Left ventricle myocardium superior (tissue), 1 donor: ENCODE data around the gene EHMT1. TPM values are rescaled to one million over a fixed set of nuclear protein-coding genes. Genes with fewer than 3 reads are reported as not detected.
A peak's percentile ranks its signal among the peaks of the same experiment; 100 is the strongest.
"Not testable (repeated sequence)": the region's sequence is repeated elsewhere in the genome, so short reads cannot be mapped to it uniquely, and the experiment has no call there.

ENCODE experiments used
- ATAC-seq: fragments of 200-7000 bp; cut with Tn5 transposase; one replicate; pipeline ENCODE4 v1.9.1; 2020; ENCODE audit warnings: mild to moderate bottlenecking, moderate library complexity
- DNase-seq: peaks from one replicate; pipeline ENCODE4 v3.0.0-alpha.2; 2020
- intact Hi-C: fragments of 100-400 bp; cut with micrococcal nuclease; formaldehyde crosslinking; loops from one replicate; pipeline ENCODE4 v1.11.0; 2022
- total RNA-seq: library from RNA; stranded (reverse); fragmentation: NEBNext Ultra II Directional; extraction: Animal tissue kit (Norgen Biotek cat#: 25700); gene quantifications from one replicate; pipeline ENCODE4 v1.2.1, GENCODE V29; 2021
- donor health status: DM: no; HTN: yes; CAD: no; lungs with severe emphysema.

The EHMT1 gene
- total RNA-seq, 1 donor from 2014 or later = 37.0 TPM

DNA sequence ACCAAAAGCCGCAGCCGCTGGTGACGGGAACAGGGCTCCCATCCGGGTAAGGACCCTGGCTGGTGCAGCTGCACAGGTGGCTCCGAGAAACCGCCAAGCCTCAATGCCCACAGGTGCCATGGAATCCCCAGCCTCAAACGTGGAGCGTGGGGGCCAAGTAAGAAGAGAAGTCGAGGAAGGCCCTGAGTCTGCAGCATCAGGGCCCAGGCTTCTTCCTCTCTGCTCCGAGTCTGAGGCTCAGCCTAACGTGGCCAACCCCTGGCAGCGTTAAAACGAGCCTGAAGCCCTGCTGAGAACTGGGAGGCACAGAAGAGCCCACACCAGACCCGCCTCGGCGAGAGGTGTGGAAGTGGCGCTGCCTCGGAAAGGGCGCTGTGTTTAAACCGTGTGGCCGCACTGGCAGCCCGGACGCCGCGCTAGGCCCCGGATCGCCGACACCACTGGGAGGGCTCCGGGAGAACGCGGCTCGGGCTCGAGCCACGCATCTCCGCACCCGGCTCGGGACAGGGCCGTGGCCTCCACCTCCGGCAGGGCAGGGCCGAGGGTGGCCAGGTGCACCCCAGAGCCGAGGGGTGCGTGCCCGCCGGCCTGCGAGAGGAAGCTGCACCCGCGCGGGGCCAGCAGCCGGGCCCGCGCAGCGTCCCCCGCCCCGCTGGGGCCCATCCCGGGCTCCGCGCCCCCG is 29.2 kb upstream of the EHMT1 start:
- ATAC-seq = no peak
- intact Hi-C loops = no loop called here
- peak; percentile 36 for DNase-seq

DNA sequence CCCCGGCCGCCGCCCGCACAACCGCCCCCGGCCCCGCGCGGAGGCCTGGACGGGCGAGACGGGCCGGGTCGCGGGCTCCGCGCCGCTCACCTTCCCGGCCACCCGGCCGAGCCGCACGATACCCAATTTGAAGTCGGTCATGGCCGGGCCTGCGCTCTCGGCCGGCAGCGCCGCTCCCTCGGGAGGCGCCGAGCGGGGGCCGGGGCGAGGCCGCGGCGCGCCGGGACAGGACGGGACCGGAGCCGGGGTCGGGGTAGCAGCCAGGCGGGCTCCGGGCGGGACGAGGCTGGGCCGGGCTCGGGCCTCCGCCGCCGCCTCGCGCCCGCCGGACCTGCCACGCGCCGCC is 28.7 kb upstream of the EHMT1 start:
- intact Hi-C loops = no loop called here
- ATAC-seq (no peak), DNase-seq (no peak)

DNA sequence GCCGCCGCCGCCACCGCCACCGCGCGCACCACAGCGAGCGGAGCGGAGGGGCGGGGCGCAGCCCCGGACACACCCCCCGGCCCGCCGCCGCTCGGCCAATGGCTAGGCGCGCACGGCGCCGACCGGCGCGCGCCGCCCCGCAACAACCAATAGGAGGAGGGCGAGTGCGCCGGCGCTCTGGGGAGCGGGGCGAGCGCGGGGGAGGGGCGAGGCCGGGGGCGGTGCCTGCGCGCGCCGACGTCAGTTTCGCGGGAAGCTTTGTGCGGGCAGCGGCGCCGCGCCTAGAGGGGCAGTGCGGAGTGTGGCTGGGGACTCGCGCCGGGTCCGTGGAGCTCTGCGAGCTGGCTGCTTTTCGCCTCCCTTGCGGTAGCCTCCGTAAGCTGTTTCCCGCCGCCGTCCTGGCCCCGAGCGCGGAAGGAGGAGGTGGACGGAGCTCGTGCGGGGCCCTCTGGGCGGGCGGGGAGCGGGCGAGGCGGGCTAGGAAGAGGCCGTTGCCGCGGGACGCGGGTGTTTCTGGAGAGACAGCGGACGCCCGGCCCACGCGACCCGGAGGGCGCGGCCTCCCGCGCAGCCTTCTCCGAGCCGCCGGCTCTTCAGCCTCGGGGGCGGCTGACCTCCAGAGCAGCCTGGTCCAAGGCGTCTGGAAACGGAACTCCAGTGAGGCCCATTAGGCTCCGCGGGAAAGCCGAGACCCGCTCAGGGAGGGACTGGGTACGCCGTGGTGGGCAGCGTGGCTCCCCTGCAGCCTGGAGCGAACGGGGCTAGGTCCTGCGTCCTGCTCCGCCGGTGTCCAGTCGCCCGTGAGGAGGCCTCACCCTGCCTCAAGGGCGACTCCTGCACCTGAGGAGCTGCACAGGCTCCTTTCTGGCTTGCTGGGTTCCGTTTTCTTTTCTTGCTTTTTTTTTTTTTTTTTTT is 28.1 kb upstream of the EHMT1 start, which contains the start of gene ZMYND19:
Gene ZMYND19 (minus strand): TSS at position 44 of the 915 bp plus-strand sequence. CDS start 249 bp downstream, outside the sequence.
- DNase-seq (peak; percentile 96), ATAC-seq (peak; percentile 100)
- intact Hi-C loops = no loop called here

DNA sequence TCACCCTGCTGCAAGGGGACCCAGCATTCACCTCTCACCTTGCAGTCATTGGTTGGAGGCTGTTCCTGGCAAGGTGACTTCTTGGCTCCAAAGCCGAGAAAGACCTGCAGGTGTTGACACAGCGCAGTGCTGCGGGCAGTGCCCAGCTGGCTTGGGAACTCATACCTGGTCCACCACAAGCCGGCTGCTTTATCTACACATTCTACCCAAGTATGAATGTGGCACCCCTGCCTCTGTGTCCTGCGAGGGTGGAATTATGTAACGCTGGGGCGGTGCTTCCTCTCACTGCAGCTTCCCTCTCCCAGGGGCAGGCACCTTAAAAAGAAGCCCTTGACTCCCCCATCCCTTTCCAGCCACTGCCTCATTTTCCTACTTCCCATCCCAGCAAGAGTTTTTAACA is 26.0 kb upstream of the EHMT1 start:
- ATAC-seq (no peak), DNase-seq (no peak)
- intact Hi-C loops = no loop called here

DNA sequence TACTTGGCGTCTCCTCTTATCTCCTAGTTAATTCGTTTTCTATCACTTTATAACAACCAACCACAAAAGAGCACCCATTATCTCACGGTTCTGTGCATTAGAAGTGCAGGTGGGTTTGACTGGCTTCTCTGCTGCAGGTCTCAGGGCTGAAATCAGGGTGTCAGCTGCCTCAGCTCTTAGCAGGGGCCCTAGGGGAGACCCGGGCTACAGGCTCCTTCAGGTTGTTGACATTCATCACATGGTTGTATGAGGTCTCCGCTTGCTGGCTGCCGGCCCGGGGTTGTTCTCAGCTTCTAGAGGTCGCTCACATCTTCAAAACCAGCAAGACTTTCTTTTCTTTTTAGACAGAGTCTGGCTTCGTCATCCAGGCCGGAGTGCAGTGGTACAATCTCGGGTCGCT is 25.6 kb upstream of the EHMT1 start:
- DNase-seq = no peak
- intact Hi-C loops = no loop called here

DNA sequence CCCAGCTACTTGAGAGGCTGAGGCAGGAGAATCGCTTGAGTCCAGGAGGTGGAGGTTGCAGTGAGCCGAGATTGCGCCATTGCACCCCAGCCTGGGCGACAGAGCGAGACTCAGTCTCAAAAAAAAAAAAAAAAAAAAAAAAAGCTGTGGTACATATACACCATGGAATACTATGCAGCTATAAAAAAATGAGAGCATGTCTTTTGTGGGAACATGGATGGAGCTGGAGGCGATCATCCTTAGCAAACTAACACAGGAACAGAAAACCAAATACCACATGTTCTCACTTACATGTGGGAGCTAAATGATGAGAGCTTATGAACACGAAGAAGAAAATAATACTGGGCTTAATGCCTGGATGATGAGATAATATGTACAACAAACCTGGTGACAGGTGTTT is 22.2 kb upstream of the EHMT1 start:
- DNase-seq, ATAC-seq, intact Hi-C loops: not testable (repeated sequence)

More for the DNA sequence above, 25.6 kb upstream of the EHMT1 start:
- no peak for ATAC-seq

DNA sequence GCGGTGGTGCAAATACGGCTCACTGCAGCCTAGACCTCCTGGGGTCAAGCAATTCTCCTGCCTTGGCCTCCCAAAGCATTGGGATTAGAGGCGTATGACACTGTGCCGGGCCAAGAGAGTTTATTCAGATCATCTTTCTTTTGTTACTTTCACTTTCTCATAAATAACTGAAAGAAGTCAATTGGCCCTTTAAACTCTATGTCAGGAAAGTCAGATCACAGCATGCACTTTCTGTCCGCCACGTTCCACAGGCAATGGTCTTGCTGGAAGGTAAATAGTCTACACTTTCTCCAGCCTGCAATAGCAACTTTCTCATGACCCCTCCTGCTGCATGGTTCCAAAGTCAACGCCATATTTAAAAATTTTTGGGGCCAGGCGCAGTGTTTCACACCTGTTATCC is 19.9 kb upstream of the EHMT1 start:
- DNase-seq = no peak
- intact Hi-C loops = no loop called here
- no peak for ATAC-seq

DNA sequence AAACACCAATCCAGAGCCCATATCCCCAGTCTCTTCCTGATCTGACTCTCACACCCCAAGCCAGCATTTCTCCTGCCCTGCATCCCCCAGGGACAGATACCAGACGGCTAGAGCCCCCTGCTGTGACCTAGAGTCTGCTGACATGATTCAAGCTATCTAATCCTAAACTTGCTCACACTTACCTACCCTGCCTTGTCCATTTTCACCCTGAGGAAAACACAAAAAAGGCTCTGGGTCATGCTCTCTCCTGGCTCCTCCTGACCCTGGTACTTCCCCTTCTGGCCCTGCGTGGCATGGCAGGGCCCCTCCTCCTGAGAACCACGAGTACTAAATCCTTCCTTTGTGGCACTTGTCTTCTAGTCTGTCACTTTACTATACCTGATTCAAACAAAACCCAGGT is 16.1 kb upstream of the EHMT1 start:
- ATAC-seq (no peak), DNase-seq (no peak)
- intact Hi-C loops = no loop called here

DNA sequence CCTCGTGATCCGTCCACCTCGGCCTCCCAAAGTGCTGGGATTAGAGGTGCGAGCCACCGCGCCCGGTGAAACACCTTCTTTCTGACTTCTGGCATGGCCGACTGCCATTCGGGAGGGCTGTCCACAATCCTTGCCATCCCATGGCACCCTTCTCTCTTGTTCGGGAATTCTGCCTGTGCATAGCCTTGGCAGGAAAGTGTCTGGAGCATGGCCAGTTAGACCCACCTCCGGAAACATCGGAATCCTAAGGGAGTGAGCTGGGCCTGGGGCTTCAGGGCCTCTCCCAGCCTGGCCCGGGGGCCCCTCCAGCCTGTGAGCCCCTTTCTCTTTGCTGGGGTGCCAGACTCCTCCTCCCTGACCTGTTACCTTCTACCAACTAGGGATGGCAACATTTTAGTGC is 14.9 kb upstream of the EHMT1 start:
- ATAC-seq = no peak
- intact Hi-C loops = no loop called here
- no peak for DNase-seq

DNA sequence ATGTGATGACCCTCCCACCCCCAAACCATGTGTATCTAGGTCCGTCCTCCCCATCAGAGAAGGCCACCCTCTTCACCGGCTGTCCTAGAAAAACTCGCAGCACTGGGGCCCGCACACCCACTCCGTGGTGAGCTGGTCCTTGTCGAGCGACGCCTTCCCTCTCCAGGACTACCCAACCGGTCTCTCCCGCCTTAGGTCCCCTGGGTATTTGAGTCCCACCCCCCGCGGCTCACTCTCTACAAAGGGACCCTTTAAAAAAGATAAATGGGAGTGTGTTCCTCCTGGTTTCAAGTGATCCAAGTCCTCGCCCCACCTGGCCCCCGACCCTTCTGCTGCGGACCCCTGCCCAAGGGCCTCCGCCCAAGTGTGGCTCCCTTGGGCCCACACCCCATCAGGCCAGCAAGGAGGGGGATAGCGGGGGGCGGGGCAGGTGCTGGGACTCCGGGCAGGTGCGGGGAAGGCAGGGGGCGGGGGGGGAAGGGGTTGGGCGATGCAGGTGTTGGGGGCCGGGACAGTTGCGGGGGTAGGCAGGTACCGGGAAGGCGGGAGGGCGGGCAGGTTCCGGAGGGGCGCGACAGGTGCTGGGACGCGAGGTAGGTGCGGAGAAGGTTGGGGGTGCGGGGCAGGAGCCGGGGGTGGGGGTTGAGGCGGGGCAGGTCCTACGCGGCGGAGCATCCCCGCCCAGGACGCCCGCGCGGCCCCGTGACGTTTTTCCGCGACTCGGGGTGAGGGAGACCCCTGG is 14.3 kb upstream of the EHMT1 start:
- ATAC-seq = peak; percentile 0
- intact Hi-C loops = no loop called here
- no peak for DNase-seq

DNA sequence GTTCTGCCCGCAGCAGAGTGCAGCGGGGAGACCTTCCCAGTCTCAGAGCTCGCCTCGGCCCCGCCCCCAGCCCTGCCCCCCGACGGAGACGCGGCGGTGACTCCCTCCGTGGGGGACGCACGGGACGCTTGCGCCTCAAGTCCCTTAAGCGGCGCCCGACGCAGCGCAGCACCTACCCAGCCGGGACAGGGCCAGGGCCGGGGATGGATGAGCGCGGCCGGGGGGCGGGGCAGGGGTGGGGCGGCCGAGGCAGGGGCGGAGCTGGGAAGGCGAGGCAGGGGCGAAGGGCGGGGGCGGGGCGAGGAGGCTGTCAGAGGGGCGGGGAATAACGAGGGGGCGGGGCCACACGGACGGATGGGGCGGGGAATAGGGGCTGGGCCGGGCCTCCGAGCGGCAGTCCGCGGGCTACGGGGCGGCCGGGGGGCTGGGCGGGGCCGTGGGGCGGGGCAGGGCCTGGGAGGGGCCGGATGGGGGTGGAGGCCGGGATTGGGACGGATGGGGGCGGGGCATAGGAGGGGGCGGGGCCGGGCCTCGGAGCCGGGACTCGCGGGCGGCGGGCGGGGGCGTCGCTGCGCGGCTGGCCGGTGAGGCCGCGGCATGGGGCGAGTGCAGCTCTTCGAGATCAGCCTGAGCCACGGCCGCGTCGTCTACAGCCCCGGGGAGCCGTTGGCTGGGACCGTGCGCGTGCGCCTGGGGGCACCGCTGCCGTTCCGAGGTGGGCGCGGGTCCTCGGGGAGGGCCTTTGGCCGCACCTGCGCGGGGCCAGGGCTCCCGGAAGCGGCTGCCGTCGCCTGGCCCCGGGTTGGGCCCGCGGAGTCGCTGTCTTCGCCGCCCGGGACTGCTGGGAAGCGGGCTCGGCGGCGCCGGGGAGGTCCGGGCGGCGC is 13.4 kb upstream of the EHMT1 start, which contains the start of gene ARRDC1:
Gene ARRDC1 (plus strand): TSS at position 566 of the 884 bp plus-strand sequence. CDS start 32 bp downstream, at position 598.
- ATAC-seq = peak; percentile 87
- peak; percentile 95 for DNase-seq
- intact Hi-C loops = no loop called here

DNA sequence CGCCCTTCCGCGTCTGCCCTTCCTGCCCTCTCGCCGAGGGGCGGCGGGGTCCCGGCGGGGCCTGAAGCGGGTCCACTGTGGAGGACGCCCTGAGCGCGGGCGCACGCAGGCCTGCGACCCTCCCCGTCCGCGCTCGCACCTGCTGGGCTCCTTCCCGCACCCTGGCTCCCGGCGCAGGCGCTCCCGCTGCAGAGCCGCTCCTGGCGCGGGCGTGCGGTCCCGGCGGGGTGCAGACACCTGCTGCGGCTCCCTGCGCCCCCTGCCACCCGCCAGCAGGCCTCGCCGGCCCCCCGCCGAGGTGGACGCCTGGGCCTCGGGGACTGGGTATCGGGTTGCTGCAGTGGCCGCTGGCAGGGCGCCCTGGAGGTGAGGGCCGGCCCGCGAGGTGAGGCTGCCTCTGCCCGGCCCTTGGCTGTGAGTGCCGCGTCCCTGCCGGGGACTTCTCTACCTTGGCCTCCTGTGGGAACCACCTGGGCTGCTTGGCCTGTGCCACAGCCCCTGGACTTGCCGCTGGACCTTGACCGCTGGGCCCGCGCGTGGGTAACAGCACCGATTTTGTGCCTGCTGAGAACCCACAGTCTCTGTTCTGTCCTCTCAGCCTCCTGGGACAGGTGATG is 12.7 kb upstream of the EHMT1 start:
- peak; percentile 5 for ATAC-seq
- DNase-seq = peak; percentile 69
- intact Hi-C loops = no loop called here

DNA sequence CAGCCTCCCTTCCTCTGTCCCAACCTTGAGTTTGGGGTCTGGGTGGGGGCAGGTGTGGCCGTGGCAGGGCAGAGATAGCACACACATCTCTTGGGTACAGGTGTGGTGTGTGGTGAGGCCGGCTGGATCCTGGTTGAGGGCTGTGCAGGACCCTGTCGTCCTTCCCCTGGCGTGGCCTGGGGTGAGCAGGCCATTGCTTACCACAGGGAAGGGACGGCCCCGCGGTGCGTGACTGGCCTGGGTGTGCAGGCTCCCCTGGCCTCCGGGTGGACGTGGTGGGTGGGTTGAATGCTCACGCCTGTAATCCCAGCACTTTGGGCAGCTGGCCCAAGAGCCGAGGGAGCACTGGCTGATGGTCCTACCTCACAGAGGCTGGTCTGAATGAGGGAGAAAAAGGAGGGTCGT is 12.1 kb upstream of the EHMT1 start:
- DNase-seq (peak; percentile 41), ATAC-seq (no peak)
- intact Hi-C loops = no loop called here

DNA sequence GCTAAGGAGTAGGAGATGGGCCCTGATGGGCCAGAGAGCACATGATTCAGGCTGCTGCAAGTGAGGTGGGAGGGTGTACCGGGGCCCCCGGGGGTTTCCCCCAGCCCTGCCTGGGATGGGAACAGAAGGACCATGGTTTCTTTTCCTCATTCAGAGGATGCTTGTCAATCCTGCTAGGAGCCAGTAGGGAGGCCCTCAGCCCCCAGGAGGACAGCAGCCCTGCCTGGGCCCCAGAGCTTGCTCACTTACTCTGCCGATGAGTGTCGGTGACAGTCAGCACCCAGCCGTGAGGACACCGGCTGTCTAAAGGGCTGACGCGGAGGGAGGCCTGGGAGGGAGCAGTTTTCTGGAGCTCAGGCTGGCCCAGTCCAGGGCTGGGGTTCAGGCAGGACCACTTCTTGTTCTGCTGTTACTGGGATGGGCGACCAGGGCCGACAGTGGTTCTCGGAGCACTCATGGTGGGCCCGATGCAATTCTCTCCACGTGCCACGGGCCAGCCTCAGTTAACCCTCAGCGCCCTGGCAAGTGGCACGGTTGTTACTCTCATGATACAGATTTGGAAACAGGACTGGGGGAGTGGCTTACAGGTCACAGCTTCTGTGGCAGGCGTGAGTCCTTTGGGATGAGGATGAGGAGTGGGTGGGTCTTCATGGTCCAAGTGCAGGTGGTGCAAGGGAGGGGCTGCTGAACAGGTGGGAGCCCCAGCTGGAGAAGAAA is 11.5 kb upstream of the EHMT1 start:
- no peak for ATAC-seq
- peak; percentile 58 for DNase-seq
- intact Hi-C loops = no loop called here

DNA sequence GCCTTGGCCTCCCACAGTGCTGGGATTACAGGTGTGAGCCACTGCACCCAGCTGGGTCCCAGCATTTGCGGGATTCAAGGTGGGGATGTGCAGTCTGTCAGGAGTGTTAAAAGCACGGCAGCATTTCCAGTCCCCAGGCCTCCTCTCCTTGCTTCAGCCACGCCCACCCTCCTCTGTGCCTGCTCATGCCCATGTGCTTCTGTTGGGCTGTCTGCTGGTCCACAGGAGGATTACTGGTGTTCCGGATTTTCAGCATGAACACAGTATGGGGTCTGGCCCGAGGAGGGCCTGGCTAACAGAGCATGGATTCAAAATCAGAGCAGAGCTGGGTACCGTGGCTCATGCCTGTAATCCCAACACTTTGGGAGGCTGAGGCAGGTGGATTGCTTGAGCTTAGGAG is 7.9 kb upstream of the EHMT1 start:
- DNase-seq (no peak), ATAC-seq (no peak)
- intact Hi-C loops = no loop called here

DNA sequence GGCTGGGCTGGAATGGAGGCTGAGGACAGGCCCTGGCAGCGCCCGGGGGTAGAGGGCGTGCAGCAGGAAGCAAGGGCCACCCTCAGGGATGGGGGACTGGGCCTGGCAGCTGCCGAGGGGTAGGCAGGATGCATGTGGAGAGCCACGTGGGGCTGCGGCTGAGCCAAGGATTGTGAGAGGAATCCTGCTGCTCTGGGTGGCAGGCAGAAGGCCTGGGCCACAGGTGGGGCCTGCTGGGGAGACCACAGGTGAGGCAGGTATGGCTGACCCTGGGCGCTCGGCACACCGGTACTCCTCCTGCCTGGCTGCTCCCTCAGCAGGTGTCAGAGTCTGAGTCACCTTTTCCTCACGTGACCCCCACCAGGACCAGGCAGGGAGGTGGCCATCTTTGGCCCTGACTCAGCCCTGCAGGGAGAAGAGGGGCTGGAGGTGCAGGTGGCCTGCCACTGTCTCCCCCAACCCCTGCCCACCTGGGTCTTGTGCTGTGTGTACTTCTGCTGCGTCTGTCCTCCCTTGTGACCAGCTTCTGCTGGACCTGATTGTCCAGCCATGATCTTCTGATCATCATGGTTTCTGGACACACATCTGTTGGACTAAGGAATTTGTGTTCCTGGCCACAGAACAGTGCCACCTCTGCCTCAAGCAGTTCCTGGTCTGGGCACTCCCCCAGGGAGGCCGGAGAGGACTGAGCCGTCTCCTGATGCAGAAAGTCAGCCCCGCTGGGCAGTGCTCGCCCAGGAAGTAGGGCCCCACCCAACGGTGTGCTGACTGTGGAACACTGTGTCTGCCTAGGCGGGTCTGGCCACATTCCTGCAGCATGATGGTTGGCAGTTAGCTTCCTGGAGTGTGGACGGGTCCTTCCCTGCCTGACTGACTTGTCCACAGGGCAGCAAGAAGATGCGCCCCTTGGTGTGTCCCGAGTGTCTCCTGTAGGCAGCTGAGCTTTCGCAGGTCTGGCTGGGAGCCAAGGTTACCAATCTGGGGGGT is 6.9 kb upstream of the EHMT1 start:
- ATAC-seq (peak; percentile 17), DNase-seq (peak; percentile 52)
- intact Hi-C loops = no loop called here

DNA sequence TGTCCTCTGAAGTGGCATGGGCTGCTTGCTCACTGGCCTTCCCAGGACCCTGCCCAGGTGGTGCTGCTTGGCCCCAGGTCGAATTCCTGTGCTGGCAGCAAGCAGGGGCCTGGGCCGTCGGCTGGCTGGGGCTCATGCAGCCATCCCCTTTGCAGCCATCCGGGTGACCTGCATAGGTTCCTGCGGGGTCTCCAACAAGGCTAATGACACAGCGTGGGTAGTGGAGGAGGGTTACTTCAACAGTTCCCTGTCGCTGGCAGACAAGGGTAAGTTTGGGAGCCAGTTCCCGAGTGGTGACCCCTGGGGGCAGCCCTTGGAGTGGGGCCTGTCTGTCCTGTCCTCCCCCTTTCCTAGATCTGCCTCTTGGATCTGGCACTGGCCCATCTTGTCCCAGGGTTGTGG is 6.1 kb upstream of the EHMT1 start:
- ATAC-seq (no peak), DNase-seq (peak; percentile 21)

More for the DNA sequence above, 6.1 kb upstream of the EHMT1 start:
- intact Hi-C loops = no loop called here
